PC-9 (cell line): Measurements from ENCODE around the gene SCAPER.

Experiments
- CTCF ChIP-seq: fragments of 200-600 bp; sonication (generic); conservative IDR thresholded peaks from 2 replicates; pipeline ENCODE4 v1.6.1; 2017; ENCODE audit warnings: mixed run types, antibody characterized with exemption, mild to moderate bottlenecking, moderate library complexity
- EZH2 ChIP-seq: fragments of 200-600 bp; sonication (generic); IDR thresholded peaks from 2 replicates; pipeline ENCODE4 v1.8.0; 2017; ENCODE audit warnings: antibody characterized with exemption, low read depth

DNA sequence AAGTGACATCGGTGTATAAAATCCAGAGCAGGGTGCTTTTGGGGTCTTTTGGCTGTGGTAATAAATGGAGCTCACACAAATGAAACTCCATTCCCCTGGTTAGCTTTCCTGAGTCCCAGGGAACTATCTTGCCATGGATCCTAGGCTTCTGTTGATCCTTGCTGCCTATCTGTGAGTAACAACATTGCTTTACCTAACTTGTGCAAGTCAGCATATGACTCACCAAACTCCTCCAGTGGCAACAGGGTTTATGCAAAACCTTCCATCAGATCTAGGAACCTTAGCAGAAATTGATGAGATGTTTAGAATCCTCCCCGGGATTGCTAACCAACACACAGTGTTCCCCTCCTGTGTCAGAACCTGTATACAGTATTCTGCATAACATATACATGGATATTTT is 105.4 kb downstream of the SCAPER start:
- no peak for TF ChIP-seq CTCF
- no peak for TF ChIP-seq EZH2
